OCI-LY1 (cell line): ENCODE measurements around the gene AHSG.

Experiments used
- H2AFZ ChIP-seq: fragments of 200-600 bp; sonication (generic), shearing (Covaris generic); 2 replicates; pipeline ENCODE4 v1.6.0; 2014; ENCODE audit warnings: antibody characterized with exemption, mild to moderate bottlenecking, low read length
- H3F3A ChIP-seq: fragments of 200-600 bp; sonication (generic), shearing (Covaris generic); 2 replicates; pipeline ENCODE4 v1.6.0; 2014; ENCODE audit warnings: mild to moderate bottlenecking, antibody characterized with exemption, low read length, moderate library complexity; ENCODE audit not compliant: insufficient read depth
- H3K27ac ChIP-seq: fragments of 200-600 bp; sonication (generic); 2 replicates; pipeline ENCODE4 v1.5.1; 2014; ENCODE audit warnings: low read length, mixed run types, mild to moderate bottlenecking, low read depth; ENCODE audit not compliant: poor library complexity, severe bottlenecking
- H3K27me3 ChIP-seq: fragments of 200-600 bp; sonication (generic); 2 replicates; pipeline ENCODE4 v1.6.0; 2014; ENCODE audit warnings: antibody characterized with exemption, mild to moderate bottlenecking, low read length, moderate library complexity; ENCODE audit not compliant: insufficient read depth
- H3K36me3 ChIP-seq: fragments of 200-600 bp; sonication (generic); 2 replicates; pipeline ENCODE4 v1.6.1; 2014; ENCODE audit warnings: mild to moderate bottlenecking, antibody characterized with exemption, low read length, moderate library complexity, mixed read lengths; ENCODE audit not compliant: insufficient read depth
- H3K4me1 ChIP-seq: fragments of 200-600 bp; sonication (generic); 2 replicates; pipeline ENCODE4 v1.5.1; 2014; ENCODE audit warnings: mild to moderate bottlenecking, low read length, moderate library complexity; ENCODE audit not compliant: insufficient read depth, severe bottlenecking
- H3K4me2 ChIP-seq: fragments of 200-600 bp; sonication (generic), shearing (Covaris generic); 2 replicates; pipeline ENCODE4 v1.6.1; 2014; ENCODE audit warnings: low read length
- H3K4me3 ChIP-seq: fragments of 200-600 bp; sonication (generic); 2 replicates; pipeline ENCODE4 v1.5.1; 2014; ENCODE audit warnings: low read length, low read depth, mild to moderate bottlenecking, mixed read lengths; ENCODE audit not compliant: poor library complexity, severe bottlenecking
- H3K79me2 ChIP-seq: fragments of 200-600 bp; shearing (Covaris generic); 2 replicates; pipeline ENCODE4 v1.6.1; 2016; ENCODE audit warnings: mixed run types, low read length, mixed read lengths; ENCODE audit not compliant: insufficient read depth
- H3K9ac ChIP-seq: fragments of 200-600 bp; sonication (generic), shearing (Covaris generic); 2 replicates; pipeline ENCODE4 v1.6.1; 2014; ENCODE audit warnings: mild to moderate bottlenecking, low read length, mixed read lengths
- H3K9me2 ChIP-seq: fragments of 200-600 bp; sonication (generic), shearing (Covaris generic); 2 replicates; pipeline ENCODE4 v1.6.1; 2014; ENCODE audit warnings: low read depth, mild to moderate bottlenecking, low read length, mixed read lengths
- H3K9me3 ChIP-seq: fragments of 200-600 bp; shearing (Covaris generic); 2 replicates; pipeline ENCODE4 v1.6.1; 2014; ENCODE audit warnings: low read length, mixed read lengths
- H4K20me1 ChIP-seq: fragments of 200-600 bp; sonication (generic), shearing (Covaris generic); 2 replicates; pipeline ENCODE4 v1.6.0; 2016; ENCODE audit warnings: mild to moderate bottlenecking, low read length; ENCODE audit not compliant: insufficient read depth
- EZH2 ChIP-seq: fragments of 200-600 bp; sonication (generic), shearing (Covaris generic); IDR thresholded peaks from 2 replicates; pipeline ENCODE4 v1.8.0; 2017; ENCODE audit warnings: borderline replicate concordance, mixed run types, mild to moderate bottlenecking, antibody characterized with exemption, low read length, moderate library complexity, mixed read lengths
- TF ChIP-seq, protein P1 (sequence below): fragments of 200-600 bp; sonication (generic), shearing (Covaris generic); IDR thresholded peaks from 2 replicates; pipeline ENCODE4 v1.5.1; 2017; ENCODE audit warnings: mild to moderate bottlenecking, antibody characterized with exemption, low read length, moderate library complexity, mixed read lengths

The AHSG gene

GRCh38 chr3:186653080-186653707, 40.3 kb downstream of the AHSG start:
- Histone ChIP-seq H3K4me1 (peaks cover 27% of the 10 kb centered on the region), H2AFZ (0 out of 2 replicates have a peak overlapping the region, but pooled peaks have one; percentile 18), H3K27me3 (no peaks in the 10 kb centered on the region), H3K9me2 (no peaks in the 10 kb centered on the region), H3K9me3 (peaks cover 6% of the 10 kb centered on the region), H3K79me2 (no peaks in the 10 kb centered on the region), H3K9ac (peak overlapping the region; percentile 39; the same call in 1 of the 2 replicates), H3K4me2 (peak overlapping the region; percentile 63), H4K20me1 (no peaks in the 10 kb centered on the region), H3K27ac (peak overlapping the region; percentile 94), H3K4me3 (peak overlapping the region; percentile 30), H3F3A (no peaks in the 10 kb centered on the region), H3K36me3 (no peaks in the 10 kb centered on the region)
- no peak for TF ChIP-seq EZH2
- TF ChIP-seq, protein P1, sequence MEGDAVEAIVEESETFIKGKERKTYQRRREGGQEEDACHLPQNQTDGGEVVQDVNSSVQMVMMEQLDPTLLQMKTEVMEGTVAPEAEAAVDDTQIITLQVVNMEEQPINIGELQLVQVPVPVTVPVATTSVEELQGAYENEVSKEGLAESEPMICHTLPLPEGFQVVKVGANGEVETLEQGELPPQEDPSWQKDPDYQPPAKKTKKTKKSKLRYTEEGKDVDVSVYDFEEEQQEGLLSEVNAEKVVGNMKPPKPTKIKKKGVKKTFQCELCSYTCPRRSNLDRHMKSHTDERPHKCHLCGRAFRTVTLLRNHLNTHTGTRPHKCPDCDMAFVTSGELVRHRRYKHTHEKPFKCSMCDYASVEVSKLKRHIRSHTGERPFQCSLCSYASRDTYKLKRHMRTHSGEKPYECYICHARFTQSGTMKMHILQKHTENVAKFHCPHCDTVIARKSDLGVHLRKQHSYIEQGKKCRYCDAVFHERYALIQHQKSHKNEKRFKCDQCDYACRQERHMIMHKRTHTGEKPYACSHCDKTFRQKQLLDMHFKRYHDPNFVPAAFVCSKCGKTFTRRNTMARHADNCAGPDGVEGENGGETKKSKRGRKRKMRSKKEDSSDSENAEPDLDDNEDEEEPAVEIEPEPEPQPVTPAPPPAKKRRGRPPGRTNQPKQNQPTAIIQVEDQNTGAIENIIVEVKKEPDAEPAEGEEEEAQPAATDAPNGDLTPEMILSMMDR = no peak

- Histone ChIP-seq H4K20me1 (no peaks in the 10 kb centered on the region), H3K27ac (peak overlapping the region; percentile 94), H3K4me3 (no peak overlapping the region), H3K4me2 (peak overlapping the region; percentile 63; the same call in 1 of the 2 replicates), H3F3A (no peaks in the 10 kb centered on the region), H3K79me2 (no peaks in the 10 kb centered on the region), H3K9me3 (peaks cover 6% of the 10 kb centered on the region), H3K9ac (peak overlapping the region; percentile 39; the same call in 1 of the 2 replicates), H3K4me1 (peaks cover 27% of the 10 kb centered on the region), H2AFZ (no peak overlapping the region), H3K9me2 (no peaks in the 10 kb centered on the region), H3K27me3 (no peaks in the 10 kb centered on the region), H3K36me3 (no peaks in the 10 kb centered on the region)
- TF ChIP-seq EZH2 = no peak
- TF ChIP-seq, protein P1 = peak; percentile 20; the same call in 1 of the 2 replicates
Measured at GRCh38 chr3:186653984-186654383, 41.1 kb downstream of the AHSG start.

DNA sequence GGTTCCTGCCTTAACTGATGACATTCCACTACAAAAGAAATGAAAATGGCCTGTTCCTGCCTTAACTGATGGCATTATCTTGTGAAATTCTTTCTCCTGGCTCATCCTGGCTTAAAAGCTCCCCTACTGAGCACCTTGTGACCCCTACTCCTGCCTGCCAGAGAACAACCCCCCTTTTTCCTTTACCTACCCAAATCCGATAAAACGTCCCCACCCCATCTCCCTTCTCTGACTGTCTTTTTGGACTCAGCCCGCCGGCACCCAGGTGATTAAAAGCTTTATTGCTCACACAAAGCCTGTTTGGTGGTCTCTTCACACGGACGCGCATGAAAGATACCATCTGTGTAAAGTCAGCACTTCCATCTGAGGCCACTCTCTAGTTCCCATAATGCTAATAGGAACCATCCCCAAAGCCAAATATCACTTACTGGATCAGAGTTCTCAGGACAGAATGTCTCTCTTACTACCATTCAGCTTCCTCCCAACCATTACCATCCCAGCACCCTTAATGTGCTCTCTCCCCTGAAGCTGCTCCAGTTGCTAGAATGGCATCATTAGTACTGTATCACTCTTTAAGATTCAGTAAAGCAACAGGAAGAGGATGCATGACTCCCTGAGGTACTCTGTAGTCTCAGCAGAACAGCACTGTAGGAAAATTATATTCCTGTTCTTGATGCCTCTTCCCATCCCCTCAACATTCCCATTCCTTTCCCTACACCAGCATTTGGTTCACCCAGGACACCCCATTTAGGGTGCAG, 50.7 kb downstream of the AHSG start:
- H3K27ac ChIP-seq = no peak overlapping the region
- no peak overlapping the region for H3K4me3 ChIP-seq
- H4K20me1 ChIP-seq = no peaks in the 10 kb centered on the region
- TF ChIP-seq EZH2 = no peak
- TF ChIP-seq, protein P1 = no peak
- no peaks in the 10 kb centered on the region for H3K79me2 ChIP-seq
- H3K9me3 ChIP-seq = no peaks in the 10 kb centered on the region
- H3K36me3 ChIP-seq = no peaks in the 10 kb centered on the region
- no peaks in the 10 kb centered on the region for H3F3A ChIP-seq
- no peaks in the 10 kb centered on the region for H3K4me1 ChIP-seq
- H3K4me2 ChIP-seq = no peak overlapping the region
- no peak overlapping the region for H2AFZ ChIP-seq
- no peaks in the 10 kb centered on the region for H3K27me3 ChIP-seq
- no peak overlapping the region for H3K9ac ChIP-seq
- H3K9me2 ChIP-seq = no peaks in the 10 kb centered on the region
